ENCODE results near the gene SEC14L5.

- TF ChIP-seq CTCF (conservative IDR thresholded peaks at IDR 0.05) = no peak
- TF ChIP-seq EZH2 (IDR thresholded peaks at IDR 0.05; ENCODE audit: low read depth) = no peak
Measured at GRCh38 chr16:4958510-4959438, 644 bp downstream of the SEC14L5 start.
